Tibial artery (tissue), 4 donors: ENCODE data around the gene BBS12.
A peak's percentile ranks its signal among the peaks of the same experiment; 100 is the strongest.

Experiments used
- DNase-seq, 2 donors: peaks; one replicate each; pipeline ENCODE4 v3.0.0-alpha.2; 2019
- H3K27ac ChIP-seq, 2 donors: fragments of 200-600 bp; sonication (generic) in 1 of 2; 1 replicate in 1 of 2; 2 replicates in 1 of 2; pipeline ENCODE4 v1.5.1; 2018 to 2019; ENCODE audit warnings: mild to moderate bottlenecking in 1 of 2
- H3K27me3 ChIP-seq, 2 donors: fragments of 200-600 bp; sonication (generic) in 1 of 2; one replicate each; pipeline versions ENCODE4 v1.5.1 to v1.6.0; 2016 to 2019
- H3K36me3 ChIP-seq, 3 donors: fragments of 200-600 bp; sonication (generic) in 2 of 3; one replicate each; pipeline ENCODE4 v1.5.1; 2016 to 2019; ENCODE audit warnings: mild to moderate bottlenecking in 2 of 3
- H3K4me1 ChIP-seq, 4 donors: fragments of 200-600 bp; sonication (generic) in 2 of 4; 1 replicate in 3 of 4; 2 replicates in 1 of 4; pipeline ENCODE4 v1.5.1; 2016 to 2019
- H3K4me3 ChIP-seq, 2 donors: fragments of 200-600 bp; sonication (generic) in 1 of 2; 1 replicate in 1 of 2; 2 replicates in 1 of 2; pipeline ENCODE4 v1.5.1; 2018 to 2019; ENCODE audit warnings: mild to moderate bottlenecking in 2 of 2
- H3K9me3 ChIP-seq, 3 donors: fragments of 200-600 bp; sonication (generic) in 1 of 3; one replicate each; pipeline ENCODE4 v1.5.1; 2016 to 2019
- intact Hi-C: fragments of 100-400 bp; cut with DNase I; formaldehyde crosslinking; loops from one replicate; pipeline ENCODE4 v1.15.0; 2023; ENCODE audit warnings: low total_unique reads
- TF ChIP-seq, protein P1 (sequence below), 2 experiments: fragments of 200-600 bp in 1 of 2; fragments of 450-650 bp in 1 of 2; IDR thresholded peaks; one replicate each; pipeline ENCODE4 v1.5.1; 2017 to 2019; ENCODE audit warnings: antibody characterized with exemption in 2 of 2, mild to moderate bottlenecking in 1 of 2, moderate library complexity in 1 of 2

Gene BBS12

DNA sequence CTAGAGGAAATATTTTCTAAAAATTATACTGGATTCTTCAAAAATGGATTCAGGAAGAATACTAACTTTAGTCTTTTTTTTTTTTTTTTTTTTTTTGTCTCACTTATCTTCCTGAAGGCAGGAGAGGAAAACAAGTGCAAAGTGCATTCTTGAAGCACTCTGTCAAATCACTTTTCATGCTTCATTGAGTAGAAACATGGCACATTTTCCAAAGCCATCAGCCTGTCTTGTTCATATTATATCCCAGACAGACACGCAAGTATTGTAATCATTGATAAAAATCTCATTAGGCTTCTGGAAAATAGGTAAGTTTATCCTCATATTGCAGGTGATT is 1.2 kb downstream of the BBS12 start:
- DNase-seq, result no peak
- Histone ChIP-seq H3K27ac (peak overlapping the region in 1 of 2 donors; percentile 80), H3K36me3 (peaks cover 0 to 7% (median 0%) of the 10 kb centered on the region in 3 donors), H3K27me3 (no peaks in the 10 kb centered on the region), H3K4me3 (peak overlapping the region in 1 of 2 donors; percentile 76), H3K4me1 (peaks cover 0 to 22% (median 4%) of the 10 kb centered on the region in 4 donors), H3K9me3 (no peaks in the 10 kb centered on the region)
- TF ChIP-seq, protein P1, sequence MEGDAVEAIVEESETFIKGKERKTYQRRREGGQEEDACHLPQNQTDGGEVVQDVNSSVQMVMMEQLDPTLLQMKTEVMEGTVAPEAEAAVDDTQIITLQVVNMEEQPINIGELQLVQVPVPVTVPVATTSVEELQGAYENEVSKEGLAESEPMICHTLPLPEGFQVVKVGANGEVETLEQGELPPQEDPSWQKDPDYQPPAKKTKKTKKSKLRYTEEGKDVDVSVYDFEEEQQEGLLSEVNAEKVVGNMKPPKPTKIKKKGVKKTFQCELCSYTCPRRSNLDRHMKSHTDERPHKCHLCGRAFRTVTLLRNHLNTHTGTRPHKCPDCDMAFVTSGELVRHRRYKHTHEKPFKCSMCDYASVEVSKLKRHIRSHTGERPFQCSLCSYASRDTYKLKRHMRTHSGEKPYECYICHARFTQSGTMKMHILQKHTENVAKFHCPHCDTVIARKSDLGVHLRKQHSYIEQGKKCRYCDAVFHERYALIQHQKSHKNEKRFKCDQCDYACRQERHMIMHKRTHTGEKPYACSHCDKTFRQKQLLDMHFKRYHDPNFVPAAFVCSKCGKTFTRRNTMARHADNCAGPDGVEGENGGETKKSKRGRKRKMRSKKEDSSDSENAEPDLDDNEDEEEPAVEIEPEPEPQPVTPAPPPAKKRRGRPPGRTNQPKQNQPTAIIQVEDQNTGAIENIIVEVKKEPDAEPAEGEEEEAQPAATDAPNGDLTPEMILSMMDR (IDR thresholded peaks at IDR 0.05), result no peak
- intact Hi-C loops, result no loop called here

DNA sequence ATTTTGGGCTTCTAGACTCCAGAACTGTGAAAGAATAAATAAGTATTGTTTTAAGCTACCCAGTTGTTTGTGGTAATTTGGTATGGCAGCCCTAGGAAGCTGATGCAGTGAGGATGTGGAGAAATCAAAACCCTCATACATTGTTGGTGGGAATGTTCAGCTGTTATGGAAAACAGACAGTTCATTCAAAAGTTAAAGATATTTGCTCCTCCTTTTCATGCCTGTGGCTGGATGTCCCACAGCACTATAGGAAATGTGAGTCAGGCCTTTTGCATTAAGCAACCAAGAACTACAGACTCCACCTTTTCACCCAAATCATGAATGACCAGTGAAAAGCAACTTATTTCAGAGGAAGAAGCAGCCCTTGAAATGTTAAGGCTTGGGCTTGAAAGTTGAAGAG is 6.7 kb downstream of the BBS12 start:
- DNase-seq, result no peak
- TF ChIP-seq, protein P1 (IDR thresholded peaks at IDR 0.05), result no peak
- intact Hi-C loops, result no loop called here
- no peak overlapping the region for H3K4me3 ChIP-seq
- H3K27me3 ChIP-seq, result no peaks in the 10 kb centered on the region
- no peaks in the 10 kb centered on the region for H3K9me3 ChIP-seq
- H3K27ac ChIP-seq, result no peak overlapping the region
- peaks cover 0 to 4% (median 0%) of the 10 kb centered on the region in 4 donors for H3K4me1 ChIP-seq
- H3K36me3 ChIP-seq, result peaks cover 9 to 27% (median 26%) of the 10 kb centered on the region in 3 donors

DNA sequence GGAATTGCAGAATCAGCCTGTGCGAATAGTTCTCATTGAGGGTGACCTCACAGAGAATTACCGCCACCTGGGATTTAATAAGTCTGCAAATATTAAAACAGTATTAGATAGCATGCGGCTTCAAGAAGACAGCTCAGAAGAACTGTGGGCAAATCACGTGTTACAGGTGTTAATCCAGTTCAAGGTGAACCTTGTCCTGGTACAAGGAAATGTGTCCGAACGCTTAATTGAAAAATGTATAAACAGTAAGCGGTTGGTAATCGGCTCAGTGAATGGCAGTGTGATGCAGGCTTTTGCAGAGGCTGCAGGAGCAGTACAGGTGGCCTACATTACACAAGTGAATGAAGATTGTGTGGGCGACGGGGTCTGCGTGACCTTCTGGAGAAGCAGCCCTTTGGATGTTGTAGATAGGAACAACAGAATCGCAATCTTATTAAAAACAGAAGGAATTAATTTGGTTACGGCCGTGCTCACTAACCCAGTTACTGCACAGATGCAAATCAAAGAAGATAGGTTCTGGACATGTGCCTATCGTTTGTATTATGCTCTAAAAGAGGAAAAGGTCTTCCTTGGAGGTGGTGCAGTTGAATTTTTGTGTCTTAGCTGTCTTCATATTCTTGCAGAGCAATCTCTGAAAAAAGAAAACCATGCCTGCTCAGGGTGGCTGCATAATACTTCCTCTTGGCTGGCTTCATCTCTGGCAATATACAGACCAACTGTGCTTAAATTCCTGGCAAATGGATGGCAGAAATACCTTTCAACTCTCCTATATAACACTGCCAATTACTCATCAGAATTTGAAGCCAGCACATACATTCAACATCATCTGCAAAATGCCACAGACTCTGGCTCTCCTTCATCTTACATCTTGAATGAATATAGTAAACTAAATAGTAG is 10.7 kb downstream of the BBS12 start:
- intact Hi-C loops, result no loop called here
- H3K9me3 ChIP-seq, result no peaks in the 10 kb centered on the region
- H3K36me3 ChIP-seq, result peaks cover 9 to 26% (median 20%) of the 10 kb centered on the region in 3 donors
- no peak overlapping the region for H3K4me3 ChIP-seq
- no peak overlapping the region for H3K27ac ChIP-seq
- TF ChIP-seq, protein P1 (IDR thresholded peaks at IDR 0.05), result no peak
- no peaks in the 10 kb centered on the region for H3K4me1 ChIP-seq
- DNase-seq, result no peak
- H3K27me3 ChIP-seq, result no peaks in the 10 kb centered on the region

DNA sequence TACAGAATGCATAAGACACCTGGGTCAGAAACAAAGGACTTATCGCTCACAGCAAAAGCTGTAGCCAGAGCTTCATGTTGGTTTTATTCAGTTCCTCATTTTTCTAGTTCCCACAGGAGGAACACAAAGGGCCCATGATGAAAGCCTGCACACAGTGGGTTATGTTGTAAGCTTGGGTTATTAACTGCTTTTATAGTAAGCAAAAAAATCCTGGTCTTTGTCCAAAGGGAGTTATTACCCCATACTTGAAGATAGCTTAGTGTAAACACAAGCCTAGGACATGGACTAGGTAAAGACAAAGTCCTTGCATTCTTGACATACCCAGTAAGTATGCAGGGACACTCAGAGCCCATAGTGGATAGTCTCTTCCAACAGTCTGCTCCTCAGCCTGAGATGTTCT is 11.7 kb downstream of the BBS12 start:
- Histone ChIP-seq H3K36me3 (peaks cover 9 to 26% (median 20%) of the 10 kb centered on the region in 3 donors), H3K27me3 (no peaks in the 10 kb centered on the region), H3K9me3 (no peaks in the 10 kb centered on the region), H3K4me3 (no peak overlapping the region), H3K27ac (no peak overlapping the region), H3K4me1 (no peaks in the 10 kb centered on the region)
- no peak for DNase-seq
- intact Hi-C loops, result no loop called here
- TF ChIP-seq, protein P1 (IDR thresholded peaks at IDR 0.05), result no peak

DNA sequence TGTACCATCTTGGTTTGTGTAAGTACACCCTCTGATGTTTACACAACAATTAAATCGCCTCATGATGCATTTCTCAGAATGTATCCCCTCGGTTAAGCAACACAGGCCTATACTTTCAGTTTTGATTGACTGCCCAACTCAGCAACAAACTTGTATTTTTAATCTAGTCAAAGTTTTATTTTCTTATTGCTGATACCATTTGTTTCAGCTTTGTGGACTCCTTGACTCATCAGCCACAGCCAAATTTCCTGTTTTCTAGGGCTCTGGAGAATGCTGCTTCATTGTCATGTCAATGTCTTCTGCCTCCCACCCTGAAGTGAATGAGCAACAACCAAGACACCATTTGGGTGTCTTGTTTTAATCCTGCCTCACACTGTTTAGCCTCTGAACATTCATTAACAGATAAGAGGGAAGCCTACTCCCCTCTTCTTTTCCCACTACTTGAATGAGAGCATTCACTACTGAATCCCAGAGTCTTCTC is 14.0 kb downstream of the BBS12 start:
- H3K27ac ChIP-seq, result no peak overlapping the region
- H3K36me3 ChIP-seq, result peaks cover 9 to 25% (median 20%) of the 10 kb centered on the region in 3 donors
- no peak for DNase-seq
- H3K4me1 ChIP-seq, result no peaks in the 10 kb centered on the region
- intact Hi-C loops, result no loop called here
- no peak overlapping the region for H3K4me3 ChIP-seq
- TF ChIP-seq, protein P1 (IDR thresholded peaks at IDR 0.05), result no peak
- no peaks in the 10 kb centered on the region for H3K27me3 ChIP-seq
- H3K9me3 ChIP-seq, result no peaks in the 10 kb centered on the region
